Vagina (tissue), 2 donors: ENCODE results near the gene PACSIN1. TPM values are rescaled to one million over a fixed set of nuclear protein-coding genes. Genes with fewer than 3 reads are reported as not detected.

ENCODE experiments used
- DNase-seq, 2 donors: peaks; one replicate each; pipeline ENCODE4 v3.0.0-alpha.2; 2017; ENCODE audit errors: extremely low spot score in 2 of 2
- H3K27ac ChIP-seq: fragments of 200-600 bp; sonication (generic); one replicate; pipeline ENCODE4 v1.5.1; 2019
- H3K27me3 ChIP-seq: fragments of 200-600 bp; sonication (generic); one replicate; pipeline ENCODE4 v1.5.1; 2019
- H3K36me3 ChIP-seq, 2 donors: fragments of 200-600 bp; sonication (generic); one replicate each; pipeline ENCODE4 v1.5.1; 2017 to 2019
- H3K4me1 ChIP-seq: fragments of 200-600 bp; sonication (generic); one replicate; pipeline ENCODE4 v1.5.1; 2019
- H3K4me3 ChIP-seq, 2 donors: fragments of 200-600 bp; sonication (generic); 1 replicate in 1 of 2; 2 replicates in 1 of 2; pipeline ENCODE4 v1.5.1; 2016 to 2019
- H3K9me3 ChIP-seq: fragments of 200-600 bp; sonication (generic); one replicate; pipeline ENCODE4 v1.5.1; 2019
- CTCF ChIP-seq, 3 experiments: fragments of 450-650 bp in 2 of 3; fragments of 200-600 bp in 1 of 3; sonication (generic) in 1 of 3; IDR thresholded peaks; one replicate each; pipeline ENCODE4 v1.5.1; 2017 to 2019; ENCODE audit warnings: antibody characterized with exemption in 3 of 3, mild to moderate bottlenecking in 2 of 3, moderate library complexity in 2 of 3
- POLR2A ChIP-seq, 2 donors: fragments of 450-650 bp; IDR thresholded peaks; one replicate each; pipeline ENCODE4 v1.6.1; 2017; ENCODE audit warnings: antibody characterized with exemption in 2 of 2, mild to moderate bottlenecking in 2 of 2, moderate library complexity in 2 of 2
- POLR2AphosphoS5 ChIP-seq, 2 donors: sonication (generic); formaldehyde crosslinking; IDR thresholded peaks; one replicate each; pipeline ENCODE4 v1.9.0; 2017; ENCODE audit warnings: antibody characterized with exemption in 2 of 2, mild to moderate bottlenecking in 2 of 2, low read depth in 1 of 2; ENCODE audit not compliant: insufficient read depth in 1 of 2
- intact Hi-C: fragments of 100-400 bp; cut with DNase I; formaldehyde crosslinking; loops from one replicate; pipeline ENCODE4 v1.15.1; 2023
- total RNA-seq: library from RNA; depleted of rRNA; stranded (reverse); fragments of >200 nt; gene quantifications from one replicate; pipeline ENCODE4 v1.2.3, GENCODE V29; 2016

PACSIN1 gene
- total RNA-seq, 1 donor from 2014 or later: 0.74 TPM

- Histone ChIP-seq H3K27ac (no peak overlapping the region), H3K4me1 (no peaks in the 10 kb centered on the region), H3K36me3 (no peaks in the 10 kb centered on the region), H3K9me3 (no peaks in the 10 kb centered on the region), H3K4me3 (no peak overlapping the region), H3K27me3 (no peaks in the 10 kb centered on the region)
- DNase-seq: no peak
- TF ChIP-seq POLR2AphosphoS5 (IDR thresholded peaks at IDR 0.05; ENCODE audit: insufficient read depth in 1 of 2, low read depth in 1 of 2) (no peak), CTCF (IDR thresholded peaks at IDR 0.05) (no peak), POLR2A (IDR thresholded peaks at IDR 0.05) (no peak)
- intact Hi-C loops: no loop called here
Observed at GRCh38 chr6:34535199-34535598, 69.3 kb downstream of the PACSIN1 start.

- H3K4me3 ChIP-seq: no peak overlapping the region
- TF ChIP-seq POLR2A (IDR thresholded peaks at IDR 0.05): no peak
- TF ChIP-seq POLR2AphosphoS5 (IDR thresholded peaks at IDR 0.05; ENCODE audit: insufficient read depth in 1 of 2, low read depth in 1 of 2): no peak
- no peak for TF ChIP-seq CTCF (IDR thresholded peaks at IDR 0.05)
- H3K36me3 ChIP-seq: no peaks in the 10 kb centered on the region
- intact Hi-C loops: no loop called here
- H3K27me3 ChIP-seq: no peaks in the 10 kb centered on the region
- no peaks in the 10 kb centered on the region for H3K9me3 ChIP-seq
- no peaks in the 10 kb centered on the region for H3K4me1 ChIP-seq
- no peak overlapping the region for H3K27ac ChIP-seq
- DNase-seq: no peak
Observed at GRCh38 chr6:34535646-34536045, 69.8 kb downstream of the PACSIN1 start.

- Histone ChIP-seq H3K36me3 (no peaks in the 10 kb centered on the region), H3K4me3 (no peak overlapping the region), H3K9me3 (no peaks in the 10 kb centered on the region), H3K4me1 (no peaks in the 10 kb centered on the region), H3K27me3 (no peaks in the 10 kb centered on the region), H3K27ac (no peak overlapping the region)
- TF ChIP-seq CTCF (IDR thresholded peaks at IDR 0.05): no peak
- TF ChIP-seq POLR2A (IDR thresholded peaks at IDR 0.05): no peak
- TF ChIP-seq POLR2AphosphoS5 (IDR thresholded peaks at IDR 0.05; ENCODE audit: insufficient read depth in 1 of 2, low read depth in 1 of 2): no peak
- no peak for DNase-seq
- intact Hi-C loops: no loop called here
Observed at GRCh38 chr6:34536251-34536958, 70.5 kb downstream of the PACSIN1 start.

GRCh38 chr6:34536959-34537848 lies 71.3 kb downstream of the PACSIN1 start:
- H3K4me1 ChIP-seq: no peaks in the 10 kb centered on the region
- no peaks in the 10 kb centered on the region for H3K36me3 ChIP-seq
- no peaks in the 10 kb centered on the region for H3K9me3 ChIP-seq
- TF ChIP-seq CTCF (IDR thresholded peaks at IDR 0.05): no peak
- no peak for TF ChIP-seq POLR2AphosphoS5 (IDR thresholded peaks at IDR 0.05; ENCODE audit: insufficient read depth in 1 of 2, low read depth in 1 of 2)
- no peak for TF ChIP-seq POLR2A (IDR thresholded peaks at IDR 0.05)
- DNase-seq: no peak
- no peak overlapping the region for H3K4me3 ChIP-seq
- intact Hi-C loops: no loop called here
- no peaks in the 10 kb centered on the region for H3K27me3 ChIP-seq
- H3K27ac ChIP-seq: no peak overlapping the region
